PFSK-1 (cell line): ENCODE results near the gene STX10.

Experiments
- POLR2AphosphoS5 ChIP-seq: IDR thresholded peaks from 2 replicates; pipeline ENCODE4 v1.6.1; 2012; ENCODE audit warnings: low read depth, mild to moderate bottlenecking, control low read depth, low read length, moderate library complexity
- SIN3A ChIP-seq: IDR thresholded peaks from 2 replicates; pipeline ENCODE4 v1.6.1; 2012; ENCODE audit warnings: mild to moderate bottlenecking, low read length, moderate library complexity, borderline replicate concordance; ENCODE audit not compliant: insufficient read depth
- TAF1 ChIP-seq: IDR thresholded peaks from 2 replicates; pipeline ENCODE4 v1.6.1; 2012; ENCODE audit warnings: low read length, control low read depth, borderline replicate concordance; ENCODE audit not compliant: insufficient read depth
- TF ChIP-seq, protein P1 (sequence below), 2 experiments: IDR thresholded peaks; 2 replicates each; pipeline versions ENCODE4 v1.6.1 to v1.8.0; 2011 to 2012; ENCODE audit warnings: low read depth in 2 of 2, low read length in 2 of 2, control low read depth in 1 of 2, inconsistent platforms in 1 of 2, mild to moderate bottlenecking in 1 of 2, moderate library complexity in 1 of 2; ENCODE audit not compliant: insufficient read depth in 1 of 2

DNA sequence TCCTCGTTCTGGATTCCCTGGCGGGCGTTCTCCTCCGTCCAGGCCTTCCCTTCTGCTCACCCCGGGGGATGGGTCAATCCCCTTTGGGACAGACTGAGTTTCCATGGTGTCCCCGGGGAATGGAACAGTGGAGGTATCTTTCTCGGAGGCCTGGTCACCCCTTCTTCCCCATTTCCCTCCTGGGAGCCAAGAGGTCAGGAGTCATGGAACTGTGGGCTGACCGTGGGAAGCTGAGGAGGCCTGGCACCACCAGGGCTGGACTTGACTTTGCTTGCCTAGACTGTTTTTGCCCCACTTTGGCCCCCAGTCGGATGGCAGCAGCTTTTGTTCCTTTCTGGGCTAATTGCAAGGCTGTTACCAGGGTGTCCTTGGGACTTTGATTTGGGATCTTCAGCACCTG, 30.1 kb downstream of the STX10 start:
- TF ChIP-seq SIN3A (no peak), POLR2AphosphoS5 (0 out of 2 replicates have a peak, but pooled peaks have one; percentile 22), TAF1 (no peak)
- TF ChIP-seq, protein P1, sequence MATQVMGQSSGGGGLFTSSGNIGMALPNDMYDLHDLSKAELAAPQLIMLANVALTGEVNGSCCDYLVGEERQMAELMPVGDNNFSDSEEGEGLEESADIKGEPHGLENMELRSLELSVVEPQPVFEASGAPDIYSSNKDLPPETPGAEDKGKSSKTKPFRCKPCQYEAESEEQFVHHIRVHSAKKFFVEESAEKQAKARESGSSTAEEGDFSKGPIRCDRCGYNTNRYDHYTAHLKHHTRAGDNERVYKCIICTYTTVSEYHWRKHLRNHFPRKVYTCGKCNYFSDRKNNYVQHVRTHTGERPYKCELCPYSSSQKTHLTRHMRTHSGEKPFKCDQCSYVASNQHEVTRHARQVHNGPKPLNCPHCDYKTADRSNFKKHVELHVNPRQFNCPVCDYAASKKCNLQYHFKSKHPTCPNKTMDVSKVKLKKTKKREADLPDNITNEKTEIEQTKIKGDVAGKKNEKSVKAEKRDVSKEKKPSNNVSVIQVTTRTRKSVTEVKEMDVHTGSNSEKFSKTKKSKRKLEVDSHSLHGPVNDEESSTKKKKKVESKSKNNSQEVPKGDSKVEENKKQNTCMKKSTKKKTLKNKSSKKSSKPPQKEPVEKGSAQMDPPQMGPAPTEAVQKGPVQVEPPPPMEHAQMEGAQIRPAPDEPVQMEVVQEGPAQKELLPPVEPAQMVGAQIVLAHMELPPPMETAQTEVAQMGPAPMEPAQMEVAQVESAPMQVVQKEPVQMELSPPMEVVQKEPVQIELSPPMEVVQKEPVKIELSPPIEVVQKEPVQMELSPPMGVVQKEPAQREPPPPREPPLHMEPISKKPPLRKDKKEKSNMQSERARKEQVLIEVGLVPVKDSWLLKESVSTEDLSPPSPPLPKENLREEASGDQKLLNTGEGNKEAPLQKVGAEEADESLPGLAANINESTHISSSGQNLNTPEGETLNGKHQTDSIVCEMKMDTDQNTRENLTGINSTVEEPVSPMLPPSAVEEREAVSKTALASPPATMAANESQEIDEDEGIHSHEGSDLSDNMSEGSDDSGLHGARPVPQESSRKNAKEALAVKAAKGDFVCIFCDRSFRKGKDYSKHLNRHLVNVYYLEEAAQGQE (IDR thresholded peaks at IDR 0.05; ENCODE audit: insufficient read depth in 1 of 2, low read depth in 2 of 2, low read length in 2 of 2), result no peak
